B cell (primary cell): ENCODE data around the gene FHL1. TPM values are rescaled to one million over a fixed set of nuclear protein-coding genes. Genes with fewer than 3 reads are reported as not detected.

Experiments used
- ATAC-seq: fragments of 200-7000 bp; cut with Tn5 transposase; one replicate; pipeline ENCODE4 v1.10.0; 2021; ENCODE audit warnings: low read depth, mild to moderate bottlenecking, moderate number of reproducible peaks, moderate library complexity
- CTCF ChIA-PET: fragments of 350-600 bp; sonication (Branson Sonifier 250); formaldehyde crosslinking; loops from one replicate; lab custom pipeline; 2021; ENCODE audit warnings: antibody characterized with exemption, inconsistent platforms; lab: Charles Lee
- POLR2A ChIA-PET: fragments of 350-600 bp; sonication (Branson Sonifier 250); formaldehyde crosslinking; loops from one replicate; lab custom pipeline; 2021; ENCODE audit warnings: antibody characterized with exemption; lab: Charles Lee
- DNase-seq: peaks from one replicate; pipeline ENCODE4 v3.0.0; 2013
- H2AFZ ChIP-seq: 2 replicates; pipeline ENCODE4 v1.6.1; 2012; ENCODE audit warnings: mild to moderate bottlenecking, low read depth, low read length; ENCODE audit not compliant: insufficient read depth, poor library complexity, severe bottlenecking
- H3K27ac ChIP-seq, 2 donors: 1 replicate in 1 of 2; 2 replicates in 1 of 2; pipeline ENCODE4 v1.5.1; 2012 to 2013; ENCODE audit warnings: low read length in 2 of 2, mild to moderate bottlenecking in 2 of 2, moderate library complexity in 1 of 2
- H3K27me3 ChIP-seq, 4 experiments: fragments of 200-600 bp in 1 of 4; sonication (generic) in 1 of 4; replicated peaks in 1 of 4; 1 replicate in 2 of 4; 2 replicates in 2 of 4; pipeline versions ENCODE4 v1.6.1 to v1.7.0; 2013 to 2016; ENCODE audit warnings: low read length in 3 of 4, mild to moderate bottlenecking in 2 of 4, mixed read lengths in 1 of 4, moderate library complexity in 1 of 4; ENCODE audit not compliant: insufficient read depth in 4 of 4, control insufficient read depth in 3 of 4; ENCODE audit errors: control extremely low read depth in 1 of 4
- H3K36me3 ChIP-seq, 2 experiments: replicated peaks in 1 of 2; 1 replicate in 1 of 2; 2 replicates in 1 of 2; pipeline versions ENCODE4 v1.6.1 to v1.7.1; 2013; ENCODE audit warnings: low read length in 1 of 2; ENCODE audit not compliant: insufficient read depth in 2 of 2, control insufficient read depth in 1 of 2; ENCODE audit errors: control extremely low read depth in 1 of 2, extremely low read depth in 1 of 2
- H3K4me1 ChIP-seq, 2 donors: fragments of 200-600 bp in 1 of 2; sonication (generic) in 1 of 2; 1 replicate in 1 of 2; 2 replicates in 1 of 2; pipeline versions ENCODE4 v1.5.1 to v1.6.1; 2013 to 2017; ENCODE audit warnings: low read length in 2 of 2; ENCODE audit not compliant: control insufficient read depth in 2 of 2, insufficient read depth in 2 of 2
- H3K4me2 ChIP-seq: replicated peaks from 2 replicates; pipeline ENCODE3; 2012; ENCODE audit warnings: mild to moderate bottlenecking, low read depth, low read length; ENCODE audit not compliant: poor library complexity, severe bottlenecking
- H3K4me3 ChIP-seq, 5 experiments: fragments of 200-600 bp in 1 of 5; sonication (generic) in 1 of 5; 1 replicate in 3 of 5; 2 replicates in 2 of 5; pipeline versions ENCODE4 v1.5.1 to v1.7.0; 2011 to 2016; ENCODE audit warnings: low read length in 4 of 5, mild to moderate bottlenecking in 4 of 5, low read depth in 2 of 5, control low read depth in 1 of 5, moderate library complexity in 1 of 5; ENCODE audit not compliant: insufficient read depth in 1 of 5; ENCODE audit errors: control extremely low read depth in 1 of 5, extremely low read depth in 1 of 5
- H3K79me2 ChIP-seq: fragments of 200-600 bp; sonication (generic); one replicate; pipeline ENCODE4 v1.6.0; 2016; ENCODE audit warnings: low read length; ENCODE audit not compliant: control insufficient read depth, insufficient read depth
- H3K9ac ChIP-seq: fragments of 200-600 bp; sonication (generic); 2 replicates; pipeline ENCODE4 v1.6.1; 2017; ENCODE audit warnings: mild to moderate bottlenecking, low read length, moderate library complexity
- H3K9me3 ChIP-seq, 3 donors: one replicate each; pipeline versions ENCODE4 v1.6.1 to v1.7.1; 2013; ENCODE audit warnings: low read length in 2 of 3; ENCODE audit not compliant: control insufficient read depth in 2 of 3, insufficient read depth in 1 of 3; ENCODE audit errors: control extremely low read depth in 1 of 3
- H4K20me1 ChIP-seq: 2 replicates; pipeline ENCODE4 v1.6.0; 2012; ENCODE audit warnings: mild to moderate bottlenecking, low read length; ENCODE audit not compliant: insufficient read depth, control insufficient read depth, poor library complexity, severe bottlenecking
- H3K27ac Mint-ChIP-seq: one replicate; pipeline ENCODE4 v1.8.0; 2021; ENCODE audit warnings: mixed read lengths
- H3K27me3 Mint-ChIP-seq: one replicate; pipeline ENCODE4 v1.8.0; 2021; ENCODE audit warnings: mixed read lengths
- H3K4me1 Mint-ChIP-seq: one replicate; pipeline ENCODE4 v1.8.0; 2021; ENCODE audit warnings: mixed read lengths
- H3K4me3 Mint-ChIP-seq: one replicate; pipeline ENCODE4 v1.8.0; 2021; ENCODE audit warnings: mixed read lengths
- H3K9me3 Mint-ChIP-seq: one replicate; pipeline ENCODE4 v1.8.0; 2022; ENCODE audit warnings: mixed read lengths; ENCODE audit not compliant: insufficient read depth
- CTCF ChIP-seq: fragments of 200-600 bp; IDR thresholded peaks from one replicate; pipeline ENCODE4 v1.8.0; 2022; ENCODE audit warnings: antibody characterized with exemption, mild to moderate bottlenecking
- EZH2 ChIP-seq: IDR thresholded peaks from 2 replicates; pipeline ENCODE4 v1.6.1; 2012; ENCODE audit warnings: borderline replicate concordance, low read depth, mild to moderate bottlenecking, moderate library complexity, low read length; ENCODE audit not compliant: insufficient read depth, poor library complexity, severe bottlenecking
- WGBS: methylation state at CpG from one replicate; pipeline ENCODE4 v1.1.5; 2013; ENCODE audit warnings: missing lambda C conversion rate; ENCODE audit not compliant: insufficient coverage; 5-methylcytosine and 5-hydroxymethylcytosine counted together
- intact Hi-C: fragments of 100-400 bp; cut with micrococcal nuclease; formaldehyde crosslinking; loops from one replicate; pipeline ENCODE4 v1.10.0; 2022
- polyA plus RNA-seq: library from polyadenylated mRNA; depleted of rRNA; stranded (reverse); fragments of >200 nt; gene quantifications from 2 replicates; pipeline ENCODE4 v1.2.3, GENCODE V29; 2012
- total RNA-seq, 2 donors: library from RNA; stranded (reverse); fragments of 120-200 nt in 1 of 2; gene quantifications; 1 replicate in 1 of 2; 2 replicates in 1 of 2; pipeline versions ENCODE4 v1.2.3 to v1.2.4, GENCODE V29; 2013 to 2022

FHL1 gene
- total and polyA plus RNA-seq, 2 donors (not counting 1 experiment from before 2014, with no cell fraction given): 6.7 to 8.0 TPM

GRCh38 chrX:136192839-136193414, 45.6 kb downstream of the FHL1 start:
- intact Hi-C loops: no loop called here
- no peaks in the 10 kb centered on the region for H3K36me3 ChIP-seq
- DNase-seq: no peak
- H3K27ac ChIP-seq: no peak overlapping the region
- H3K27me3 Mint-ChIP-seq: no peaks in the 10 kb centered on the region
- no peaks in the 10 kb centered on the region for H3K27me3 ChIP-seq
- H3K4me2 ChIP-seq: peak overlapping the region; percentile 48
- H3K4me1 Mint-ChIP-seq: peaks cover 26% of the 10 kb centered on the region
- no peak for ATAC-seq
- no peak overlapping the region for H3K9ac ChIP-seq
- H3K27ac Mint-ChIP-seq: no peak overlapping the region
- no peak for TF ChIP-seq CTCF
- H3K9me3 Mint-ChIP-seq: no peaks in the 10 kb centered on the region
- H4K20me1 ChIP-seq: no peaks in the 10 kb centered on the region
- ChIA-PET POLR2A (no interaction called here), CTCF (no interaction called here)
- no peak overlapping the region for H2AFZ ChIP-seq
- H3K9me3 ChIP-seq: no peaks in the 10 kb centered on the region
- H3K79me2 ChIP-seq: no peaks in the 10 kb centered on the region
- no peak overlapping the region for H3K4me3 ChIP-seq
- peaks cover 14 to 19% of the 10 kb centered on the region in 2 donors for H3K4me1 ChIP-seq
- no CpG with 5 or more reads among the region's 3 CpGs for WGBS
- peak overlapping the region; percentile 63 for H3K4me3 Mint-ChIP-seq

GRCh38 chrX:136193771-136194170, 46.4 kb downstream of the FHL1 start:
- Histone ChIP-seq H3K4me3 (peak overlapping the region in 3 of 5 experiments; percentile 2 to 18 (median 16)), H3K9me3 (no peaks in the 10 kb centered on the region), H3K27ac (no peak overlapping the region), H3K9ac (no peak overlapping the region), H3K79me2 (no peaks in the 10 kb centered on the region), H3K4me2 (peak overlapping the region; percentile 48), H2AFZ (no peak overlapping the region), H3K27me3 (no peaks in the 10 kb centered on the region), H3K4me1 (peaks cover 14 to 19% of the 10 kb centered on the region in 2 donors), H3K36me3 (no peaks in the 10 kb centered on the region), H4K20me1 (no peaks in the 10 kb centered on the region)
- ChIA-PET POLR2A (no interaction called here), CTCF (no interaction called here)
- H3K4me3 Mint-ChIP-seq: peak overlapping the region; percentile 63
- DNase-seq (peak; percentile 35), ATAC-seq (no peak)
- H3K9me3 Mint-ChIP-seq: no peaks in the 10 kb centered on the region
- no peaks in the 10 kb centered on the region for H3K27me3 Mint-ChIP-seq
- TF ChIP-seq CTCF (no peak), EZH2 (no peak)
- H3K4me1 Mint-ChIP-seq: peaks cover 26% of the 10 kb centered on the region
- 0% methylated on average over 1 of the region's 4 CpGs for WGBS
- peak overlapping the region; percentile 39 for H3K27ac Mint-ChIP-seq
- intact Hi-C loops: no loop called here
